K562 (cell line): ENCODE results near the gene ACVR1C.

Source experiments
- CREB1 ChIP-seq, 2 experiments: sonication (generic) in 1 of 2; formaldehyde crosslinking in 1 of 2; IDR thresholded peaks; 2 replicates each; pipeline versions ENCODE4 v1.6.1 to v1.8.0; 2012 to 2022; ENCODE audit warnings: inconsistent platforms in 1 of 2, mild to moderate bottlenecking in 1 of 2, missing genetic modification reagents in 1 of 2, moderate library complexity in 1 of 2
- CSDE1 ChIP-seq, 2 experiments: fragments of 450-650 bp; IDR thresholded peaks; 2 replicates each; pipeline ENCODE4 v1.6.1; 2016; ENCODE audit warnings: mild to moderate bottlenecking in 1 of 2
- EP300 ChIP-seq: IDR thresholded peaks from 2 replicates; pipeline ENCODE4 v1.6.1; 2012; ENCODE audit warnings: low read length, improper control_type of control experiment
- HDAC3 ChIP-seq: fragments of 450-650 bp; IDR thresholded peaks from 2 replicates; pipeline ENCODE4 v1.6.1; 2018; ENCODE audit warnings: borderline replicate concordance, mild to moderate bottlenecking, moderate library complexity; ENCODE audit not compliant: partially characterized antibody
- KDM1A ChIP-seq, 2 experiments: fragments of 450-650 bp; IDR thresholded peaks; 2 replicates each; pipeline ENCODE4 v1.6.1; 2016; ENCODE audit warnings: mild to moderate bottlenecking in 2 of 2
- MTA2 ChIP-seq: fragments of 450-650 bp; IDR thresholded peaks from 2 replicates; pipeline ENCODE4 v1.6.1; 2016; ENCODE audit warnings: low read depth
- PHB2 ChIP-seq: fragments of 450-650 bp; IDR thresholded peaks from 2 replicates; pipeline ENCODE4 v1.6.1; 2017; ENCODE audit warnings: low read depth
- POLR2AphosphoS2 ChIP-seq: IDR thresholded peaks from 2 replicates; pipeline ENCODE4 v1.6.1; 2012; ENCODE audit warnings: low read length, improper control_type of control experiment
- RAD51 ChIP-seq: fragments of 450-650 bp; IDR thresholded peaks from 2 replicates; pipeline ENCODE4 v1.7.1; 2016; ENCODE audit warnings: low read depth, mild to moderate bottlenecking, borderline replicate concordance
- SIN3B ChIP-seq: fragments of 450-650 bp; IDR thresholded peaks from 2 replicates; pipeline ENCODE4 v1.6.1; 2017; ENCODE audit warnings: low read depth, mild to moderate bottlenecking, moderate library complexity
- TAF1 ChIP-seq: IDR thresholded peaks from 2 replicates; pipeline ENCODE4 v1.6.1; 2011; ENCODE audit warnings: mild to moderate bottlenecking, low read length, moderate library complexity; ENCODE audit not compliant: insufficient read depth, control insufficient read depth, severe bottlenecking; ENCODE audit errors: extremely low read depth
- TAF15 ChIP-seq: fragments of 200-400 bp; formaldehyde crosslinking; IDR thresholded peaks from 2 replicates; pipeline ENCODE4 v1.6.1; 2017; ENCODE audit warnings: mild to moderate bottlenecking, low read depth, low read length, moderate library complexity
- TF ChIP-seq, protein P1 (sequence below), 3 experiments: IDR thresholded peaks in 2 of 3; conservative IDR thresholded peaks in 1 of 3; 2 replicates each; pipeline ENCODE4 v1.5.1; 2011 to 2012; ENCODE audit warnings: low read length in 3 of 3, mild to moderate bottlenecking in 3 of 3, control low read depth in 2 of 3, improper control_type of control experiment in 1 of 3, inconsistent platforms in 1 of 3, low read depth in 1 of 3, mixed read lengths in 1 of 3, moderate library complexity in 1 of 3; ENCODE audit not compliant: insufficient read depth in 2 of 3
- TF ChIP-seq, protein P2 (sequence below): IDR thresholded peaks from 2 replicates; pipeline ENCODE4 v1.6.1; 2012; ENCODE audit warnings: low read depth, low read length, improper control_type of control experiment, borderline replicate concordance

DNA sequence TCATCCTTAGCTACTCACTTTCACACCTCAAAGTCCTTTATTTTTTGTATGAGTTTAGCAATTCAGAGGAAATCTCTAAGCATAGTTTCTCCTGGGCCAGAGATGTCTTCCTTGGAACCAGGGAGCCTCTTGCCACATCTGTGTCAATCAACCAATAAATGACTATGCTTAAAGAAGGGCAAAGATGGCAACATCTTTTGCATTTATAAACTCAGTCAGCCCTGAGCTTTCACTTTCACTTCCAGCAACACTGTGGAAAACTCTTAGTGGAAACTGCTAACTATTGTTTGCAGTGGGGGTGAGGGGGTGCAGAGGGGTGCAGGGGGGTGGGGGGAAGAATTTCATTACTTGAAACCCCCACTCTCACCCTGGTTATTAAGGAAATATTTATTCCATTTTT, 3.4 kb downstream of the ACVR1C start:
- TF ChIP-seq CREB1 (IDR thresholded peaks at IDR 0.05) (no peak), CREB1 (CRISPR knock-in tag; IDR thresholded peaks at IDR 0.05) (no peak), SIN3B (no peak), TAF15 (no peak), EP300 (no peak), POLR2AphosphoS2 (no peak), MTA2 (no peak), TAF1 (no peak), CSDE1 (IDR thresholded peaks at IDR 0.05) (no peak), HDAC3 (no peak), RAD51 (no peak), PHB2 (no peak), KDM1A (IDR thresholded peaks at IDR 0.05) (no peak)
- TF ChIP-seq, protein P1, sequence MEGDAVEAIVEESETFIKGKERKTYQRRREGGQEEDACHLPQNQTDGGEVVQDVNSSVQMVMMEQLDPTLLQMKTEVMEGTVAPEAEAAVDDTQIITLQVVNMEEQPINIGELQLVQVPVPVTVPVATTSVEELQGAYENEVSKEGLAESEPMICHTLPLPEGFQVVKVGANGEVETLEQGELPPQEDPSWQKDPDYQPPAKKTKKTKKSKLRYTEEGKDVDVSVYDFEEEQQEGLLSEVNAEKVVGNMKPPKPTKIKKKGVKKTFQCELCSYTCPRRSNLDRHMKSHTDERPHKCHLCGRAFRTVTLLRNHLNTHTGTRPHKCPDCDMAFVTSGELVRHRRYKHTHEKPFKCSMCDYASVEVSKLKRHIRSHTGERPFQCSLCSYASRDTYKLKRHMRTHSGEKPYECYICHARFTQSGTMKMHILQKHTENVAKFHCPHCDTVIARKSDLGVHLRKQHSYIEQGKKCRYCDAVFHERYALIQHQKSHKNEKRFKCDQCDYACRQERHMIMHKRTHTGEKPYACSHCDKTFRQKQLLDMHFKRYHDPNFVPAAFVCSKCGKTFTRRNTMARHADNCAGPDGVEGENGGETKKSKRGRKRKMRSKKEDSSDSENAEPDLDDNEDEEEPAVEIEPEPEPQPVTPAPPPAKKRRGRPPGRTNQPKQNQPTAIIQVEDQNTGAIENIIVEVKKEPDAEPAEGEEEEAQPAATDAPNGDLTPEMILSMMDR (IDR thresholded peaks at IDR 0.05 in 2 of 3, conservative IDR thresholded peaks at IDR 0.05 in 1 of 3; ENCODE audit: insufficient read depth in 2 of 3, low read depth in 1 of 3, low read length in 3 of 3), result no peak
- TF ChIP-seq, protein P2, sequence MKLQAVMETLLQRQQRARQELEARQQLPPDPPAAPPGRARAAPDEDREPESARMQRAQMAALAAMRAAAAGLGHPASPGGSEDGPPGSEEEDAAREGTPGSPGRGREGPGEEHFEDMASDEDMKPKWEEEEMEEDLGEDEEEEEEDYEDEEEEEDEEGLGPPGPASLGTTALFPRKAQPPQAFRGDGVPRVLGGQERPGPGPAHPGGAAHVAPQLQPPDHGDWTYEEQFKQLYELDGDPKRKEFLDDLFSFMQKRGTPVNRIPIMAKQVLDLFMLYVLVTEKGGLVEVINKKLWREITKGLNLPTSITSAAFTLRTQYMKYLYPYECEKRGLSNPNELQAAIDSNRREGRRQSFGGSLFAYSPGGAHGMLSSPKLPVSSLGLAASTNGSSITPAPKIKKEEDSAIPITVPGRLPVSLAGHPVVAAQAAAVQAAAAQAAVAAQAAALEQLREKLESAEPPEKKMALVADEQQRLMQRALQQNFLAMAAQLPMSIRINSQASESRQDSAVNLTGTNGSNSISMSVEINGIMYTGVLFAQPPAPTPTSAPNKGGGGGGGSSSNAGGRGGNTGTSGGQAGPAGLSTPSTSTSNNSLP, result no peak
